Neural crest cell (in vitro differentiated cells): ENCODE results near the gene LY6G5C. TPM values are rescaled to one million over a fixed set of nuclear protein-coding genes. Genes with fewer than 3 reads are reported as not detected.
A peak's percentile ranks its signal among the peaks of the same experiment; 100 is the strongest.

ENCODE experiments used
- DNase-seq: peaks from one replicate; pipeline ENCODE4 v3.0.0; 2021; ENCODE audit warnings: low read depth, mixed read lengths, low spot score
- H3K27ac Mint-ChIP-seq: one replicate; pipeline ENCODE4 v1.8.0; 2021; ENCODE audit warnings: mild to moderate bottlenecking, mixed read lengths; ENCODE audit not compliant: unreplicated experiment
- H3K27me3 Mint-ChIP-seq: 2 replicates; pipeline ENCODE4 v1.8.0; 2021; ENCODE audit warnings: low read depth, mild to moderate bottlenecking, mixed read lengths
- H3K36me3 Mint-ChIP-seq: 2 replicates; pipeline ENCODE4 v1.8.0; 2021; ENCODE audit warnings: low read depth, mild to moderate bottlenecking, mixed read lengths
- H3K4me1 Mint-ChIP-seq: 2 replicates; pipeline ENCODE4 v1.8.0; 2021; ENCODE audit warnings: mixed read lengths
- H3K4me3 Mint-ChIP-seq: one replicate; pipeline ENCODE4 v1.8.0; 2021; ENCODE audit warnings: mild to moderate bottlenecking, mixed read lengths
- H3K9me3 Mint-ChIP-seq: 2 replicates; pipeline ENCODE4 v1.8.0; 2021; ENCODE audit warnings: mixed read lengths
- CTCF ChIP-seq: fragments of 200-600 bp; sonication (generic); conservative IDR thresholded peaks from 2 replicates; pipeline ENCODE4 v1.5.0; 2021; ENCODE audit warnings: antibody characterized with exemption, mild to moderate bottlenecking
- total RNA-seq: library from RNA; stranded (reverse); gene quantifications from 2 replicates; pipeline ENCODE4 v1.2.1, GENCODE V29; 2021

The LY6G5C gene
- total RNA-seq, 1 donor from 2014 or later = 9.1 TPM

GRCh38 chr6:31691564-31692108 lies 10.8 kb upstream of the LY6G5C start:
- DNase-seq = no peak
- no peaks in the 10 kb centered on the region for H3K27me3 Mint-ChIP-seq
- no peak overlapping the region for H3K27ac Mint-ChIP-seq
- H3K4me3 Mint-ChIP-seq = no peak overlapping the region
- H3K9me3 Mint-ChIP-seq = no peaks in the 10 kb centered on the region
- no peak for TF ChIP-seq CTCF
- H3K4me1 Mint-ChIP-seq = no peaks in the 10 kb centered on the region
- peaks cover 6% of the 10 kb centered on the region for H3K36me3 Mint-ChIP-seq

- DNase-seq = no peak
- H3K4me3 Mint-ChIP-seq = no peak overlapping the region
- no peaks in the 10 kb centered on the region for H3K9me3 Mint-ChIP-seq
- H3K27ac Mint-ChIP-seq = peak overlapping the region; percentile 83
- no peak for TF ChIP-seq CTCF
- H3K36me3 Mint-ChIP-seq = peaks cover 9% of the 10 kb centered on the region
- no peaks in the 10 kb centered on the region for H3K4me1 Mint-ChIP-seq
- no peaks in the 10 kb centered on the region for H3K27me3 Mint-ChIP-seq
Measured at GRCh38 chr6:31691078-31691463, 10.2 kb upstream of the LY6G5C start.

GRCh38 chr6:31690231-31691077 lies 9.6 kb upstream of the LY6G5C start:
- TF ChIP-seq CTCF = no peak
- H3K27me3 Mint-ChIP-seq = no peaks in the 10 kb centered on the region
- H3K36me3 Mint-ChIP-seq = peaks cover 9% of the 10 kb centered on the region
- peak overlapping the region; percentile 83 for H3K27ac Mint-ChIP-seq
- no peaks in the 10 kb centered on the region for H3K4me1 Mint-ChIP-seq
- no peaks in the 10 kb centered on the region for H3K9me3 Mint-ChIP-seq
- no peak for DNase-seq
- H3K4me3 Mint-ChIP-seq = no peak overlapping the region

GRCh38 chr6:31689249-31690110 lies 8.6 kb upstream of the LY6G5C start:
- Mint-ChIP-seq H3K4me3 (no peak overlapping the region), H3K27me3 (no peaks in the 10 kb centered on the region), H3K36me3 (peaks cover 6% of the 10 kb centered on the region), H3K9me3 (no peaks in the 10 kb centered on the region), H3K27ac (no peak overlapping the region), H3K4me1 (no peaks in the 10 kb centered on the region)
- peak; percentile 41 for TF ChIP-seq CTCF
- no peak for DNase-seq

GRCh38 chr6:31687860-31688693 lies 7.2 kb upstream of the LY6G5C start:
- H3K9me3 Mint-ChIP-seq = no peaks in the 10 kb centered on the region
- TF ChIP-seq CTCF = no peak
- H3K4me1 Mint-ChIP-seq = peaks cover 6% of the 10 kb centered on the region
- peak overlapping the region; percentile 57 for H3K27ac Mint-ChIP-seq
- H3K4me3 Mint-ChIP-seq = no peak overlapping the region
- H3K36me3 Mint-ChIP-seq = peaks cover 6% of the 10 kb centered on the region
- no peak for DNase-seq
- H3K27me3 Mint-ChIP-seq = no peaks in the 10 kb centered on the region
